Measurements from ENCODE around the gene SDK1.
"Not testable (repeated sequence)": the region's sequence is repeated elsewhere in the genome, so short reads cannot be mapped to it uniquely, and the experiment has no call there.

SDK1 gene

DNA sequence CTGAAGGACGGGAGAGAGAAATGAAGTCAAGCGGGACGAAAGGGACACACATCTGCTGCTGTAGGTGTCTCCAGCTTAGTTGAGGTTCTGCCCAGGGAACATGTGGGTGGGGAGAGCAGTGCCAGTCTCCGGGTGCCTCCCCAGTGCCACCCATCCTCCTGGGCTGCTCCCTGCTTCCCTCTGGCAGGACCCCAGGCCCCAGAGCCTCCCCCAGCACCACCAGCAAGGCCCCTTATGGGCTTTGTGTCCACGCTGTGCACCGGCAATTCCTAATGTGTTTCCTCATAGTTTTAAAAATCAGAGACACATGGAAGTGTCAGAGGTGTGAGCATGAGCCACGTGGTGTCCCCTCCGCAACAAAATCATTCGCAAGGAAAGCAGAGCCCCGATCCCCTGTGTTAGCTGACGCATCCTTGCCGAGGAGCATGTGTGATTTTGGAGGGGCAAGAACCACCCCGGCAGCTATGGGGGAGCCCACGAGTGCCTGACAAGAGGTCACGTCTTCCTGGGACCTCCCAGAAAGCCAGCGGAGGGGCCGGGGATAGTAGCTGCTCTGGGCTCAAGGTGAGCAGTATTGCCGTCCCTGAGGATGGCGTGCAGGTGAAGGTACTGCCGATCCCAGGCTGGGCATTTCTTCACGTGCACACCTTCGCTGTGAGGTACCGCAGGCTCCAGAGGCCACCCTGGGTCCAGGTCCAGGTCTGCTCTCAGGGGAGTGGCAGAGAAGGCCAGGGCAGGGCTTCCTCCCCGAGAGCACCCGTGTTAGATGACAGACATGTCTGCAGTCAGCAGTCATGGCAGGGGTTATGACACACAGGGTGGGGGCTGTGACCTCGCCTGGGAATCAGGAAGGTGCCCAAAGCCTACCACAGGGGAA is 932.8 kb downstream of the SDK1 start:
- Mint-ChIP-seq H3K27ac (ENCODE audit: low read depth) (no peak overlapping the region), H3K4me3 (no peak overlapping the region)
- no peak for ATAC-seq (replicated peaks; ENCODE audit: extremely low read depth, poor library complexity, severe bottlenecking)

DNA sequence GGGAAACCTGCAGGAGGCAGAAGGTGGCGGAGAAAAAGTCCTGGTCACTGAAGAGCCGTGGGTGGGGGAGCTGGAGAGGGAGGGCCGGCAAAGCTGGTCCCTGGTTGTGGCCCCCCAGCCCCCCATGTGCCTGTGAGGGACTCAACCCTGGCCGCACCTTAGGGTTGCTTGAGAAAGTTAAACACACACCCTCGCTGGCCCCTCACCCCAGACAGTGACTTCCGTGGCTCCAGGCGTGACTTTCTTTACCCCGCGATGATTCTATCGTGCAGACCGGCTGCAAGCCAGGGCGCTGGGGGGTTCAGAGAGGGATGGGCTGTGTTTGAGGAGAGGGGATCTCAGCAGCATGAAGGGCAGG is 933.4 kb downstream of the SDK1 start:
- Mint-ChIP-seq H3K4me1 (no peaks in the 10 kb centered on the region), H3K4me3 (no peak overlapping the region), H3K27me3 (no peaks in the 10 kb centered on the region), H3K27ac (ENCODE audit: low read depth) (no peak overlapping the region), H3K36me3 (ENCODE audit: insufficient read depth) (peaks cover 2% of the 10 kb centered on the region), H3K9me3 (no peaks in the 10 kb centered on the region)
- ATAC-seq (replicated peaks; ENCODE audit: extremely low read depth, poor library complexity, severe bottlenecking) = no peak
- no peak for DNase-seq (ENCODE audit: low spot score in 2 of 2)

More for the DNA sequence above, 932.8 kb downstream of the SDK1 start:
- peaks cover 2% of the 10 kb centered on the region for H3K36me3 Mint-ChIP-seq (ENCODE audit: insufficient read depth)
- no peaks in the 10 kb centered on the region for H3K9me3 Mint-ChIP-seq
- no peaks in the 10 kb centered on the region for H3K4me1 Mint-ChIP-seq
- DNase-seq (ENCODE audit: low spot score in 2 of 2) = no peak
- H3K27me3 Mint-ChIP-seq = no peaks in the 10 kb centered on the region

DNA sequence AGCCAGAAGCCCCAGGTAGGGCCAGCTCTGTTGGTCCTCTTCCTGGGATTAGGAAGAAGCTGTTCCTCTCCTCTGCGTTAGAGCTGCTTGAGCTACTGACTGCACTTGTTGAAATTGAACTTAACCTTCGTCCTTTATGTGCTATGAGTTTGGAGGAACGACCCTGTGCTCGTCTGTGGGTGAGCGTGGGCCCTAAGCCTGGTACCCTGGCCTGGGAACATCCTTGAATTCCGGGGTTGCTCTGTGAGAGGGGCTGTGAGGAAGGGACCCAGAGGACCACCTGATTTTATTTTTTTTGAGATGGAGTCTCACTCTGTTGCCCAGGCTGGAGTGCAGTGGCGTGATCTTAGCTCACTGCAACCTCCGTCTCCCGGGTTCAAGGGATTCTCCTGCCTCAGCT is 933.8 kb downstream of the SDK1 start:
- peaks cover 2% of the 10 kb centered on the region for H3K36me3 Mint-ChIP-seq (ENCODE audit: insufficient read depth)
- DNase-seq (ENCODE audit: low spot score in 2 of 2) = no peak
- no peak for ATAC-seq (replicated peaks; ENCODE audit: extremely low read depth, poor library complexity, severe bottlenecking)
- no peak overlapping the region for H3K4me3 Mint-ChIP-seq
- H3K9me3 Mint-ChIP-seq = no peaks in the 10 kb centered on the region
- no peak overlapping the region for H3K27ac Mint-ChIP-seq (ENCODE audit: low read depth)
- H3K4me1 Mint-ChIP-seq = no peaks in the 10 kb centered on the region
- peaks cover under 1% of the 10 kb centered on the region for H3K27me3 Mint-ChIP-seq

DNA sequence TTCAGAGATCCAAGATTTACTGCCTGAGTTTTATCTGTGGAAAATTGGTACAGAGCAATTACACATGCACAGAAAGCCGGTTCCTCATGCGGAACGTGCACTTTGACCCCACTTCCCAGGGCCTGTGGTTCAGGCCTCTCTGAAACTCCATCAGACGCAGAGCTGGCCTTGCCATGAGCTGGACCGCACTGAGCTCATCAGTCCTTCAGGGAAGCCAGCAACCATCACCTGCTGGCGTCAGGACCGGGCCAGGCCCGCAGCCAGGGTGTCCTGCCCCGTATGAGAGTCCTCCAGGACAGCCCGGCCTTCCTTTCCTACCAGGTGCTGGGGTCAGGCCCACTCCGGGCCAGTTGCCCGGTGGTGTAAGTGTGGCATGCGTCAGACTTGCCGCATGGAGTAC is 934.5 kb downstream of the SDK1 start:
- H3K4me3 Mint-ChIP-seq = no peak overlapping the region
- ATAC-seq (replicated peaks; ENCODE audit: extremely low read depth, poor library complexity, severe bottlenecking) = no peak
- DNase-seq (ENCODE audit: low spot score in 2 of 2) = no peak
- peaks cover 2% of the 10 kb centered on the region for H3K36me3 Mint-ChIP-seq (ENCODE audit: insufficient read depth)
- H3K27me3 Mint-ChIP-seq = peaks cover 8% of the 10 kb centered on the region
- no peaks in the 10 kb centered on the region for H3K9me3 Mint-ChIP-seq
- H3K4me1 Mint-ChIP-seq = peaks cover 4% of the 10 kb centered on the region
- H3K27ac Mint-ChIP-seq (ENCODE audit: low read depth) = no peak overlapping the region

DNA sequence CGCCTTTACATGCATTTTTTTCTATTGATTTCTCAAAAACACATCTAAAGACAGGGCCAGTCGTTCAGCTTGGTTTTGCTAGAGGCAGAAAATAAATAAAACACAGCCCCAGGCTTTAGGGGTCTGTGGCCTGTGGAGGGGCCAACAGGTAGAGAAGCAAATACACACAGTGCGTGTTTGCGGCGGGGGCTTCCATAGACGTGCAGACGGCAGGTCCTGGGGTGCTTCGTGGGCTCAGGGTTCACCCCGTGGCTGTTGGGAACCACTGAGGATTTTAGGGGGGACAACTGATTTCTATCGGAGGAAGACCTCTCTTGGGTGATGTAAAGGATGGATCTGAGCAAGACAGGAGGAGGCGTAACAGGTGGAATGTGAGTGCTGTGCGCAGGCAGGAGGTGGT is 935.3 kb downstream of the SDK1 start:
- Mint-ChIP-seq H3K9me3 (no peaks in the 10 kb centered on the region), H3K4me1 (peaks cover 7% of the 10 kb centered on the region), H3K27me3 (peaks cover 12% of the 10 kb centered on the region), H3K4me3 (no peak overlapping the region), H3K36me3 (ENCODE audit: insufficient read depth) (peaks cover 2% of the 10 kb centered on the region), H3K27ac (ENCODE audit: low read depth) (no peak overlapping the region)
- ATAC-seq (replicated peaks; ENCODE audit: extremely low read depth, poor library complexity, severe bottlenecking) = no peak
- DNase-seq (ENCODE audit: low spot score in 2 of 2) = no peak

DNA sequence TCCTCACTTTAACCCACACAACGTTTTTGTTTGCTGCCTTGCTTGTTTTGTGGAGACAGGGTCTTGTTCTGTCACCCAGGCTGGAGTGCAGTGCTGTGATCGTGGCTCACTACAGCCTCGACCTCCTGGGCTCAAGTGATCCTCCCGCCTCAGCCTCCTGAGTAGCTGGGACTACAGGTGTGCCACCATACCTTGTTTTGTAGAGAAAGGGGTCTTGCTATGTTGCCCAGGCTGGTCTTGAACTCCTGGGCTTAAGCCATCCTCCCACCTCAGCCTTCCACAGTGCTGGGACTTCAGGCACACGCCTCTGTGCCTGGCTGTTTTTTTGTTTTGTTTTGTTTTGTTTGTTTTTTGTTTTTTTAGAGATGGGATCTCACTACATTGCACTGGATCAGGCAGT is 935.8 kb downstream of the SDK1 start:
- H3K4me3 Mint-ChIP-seq; H3K9me3 Mint-ChIP-seq; H3K36me3 Mint-ChIP-seq (ENCODE audit: insufficient read depth); DNase-seq (ENCODE audit: low spot score in 2 of 2); ATAC-seq (replicated peaks; ENCODE audit: extremely low read depth, poor library complexity, severe bottlenecking); H3K27ac Mint-ChIP-seq (ENCODE audit: low read depth); H3K4me1 Mint-ChIP-seq: not testable (repeated sequence)
- H3K27me3 Mint-ChIP-seq = peaks cover 12% of the 10 kb centered on the region

DNA sequence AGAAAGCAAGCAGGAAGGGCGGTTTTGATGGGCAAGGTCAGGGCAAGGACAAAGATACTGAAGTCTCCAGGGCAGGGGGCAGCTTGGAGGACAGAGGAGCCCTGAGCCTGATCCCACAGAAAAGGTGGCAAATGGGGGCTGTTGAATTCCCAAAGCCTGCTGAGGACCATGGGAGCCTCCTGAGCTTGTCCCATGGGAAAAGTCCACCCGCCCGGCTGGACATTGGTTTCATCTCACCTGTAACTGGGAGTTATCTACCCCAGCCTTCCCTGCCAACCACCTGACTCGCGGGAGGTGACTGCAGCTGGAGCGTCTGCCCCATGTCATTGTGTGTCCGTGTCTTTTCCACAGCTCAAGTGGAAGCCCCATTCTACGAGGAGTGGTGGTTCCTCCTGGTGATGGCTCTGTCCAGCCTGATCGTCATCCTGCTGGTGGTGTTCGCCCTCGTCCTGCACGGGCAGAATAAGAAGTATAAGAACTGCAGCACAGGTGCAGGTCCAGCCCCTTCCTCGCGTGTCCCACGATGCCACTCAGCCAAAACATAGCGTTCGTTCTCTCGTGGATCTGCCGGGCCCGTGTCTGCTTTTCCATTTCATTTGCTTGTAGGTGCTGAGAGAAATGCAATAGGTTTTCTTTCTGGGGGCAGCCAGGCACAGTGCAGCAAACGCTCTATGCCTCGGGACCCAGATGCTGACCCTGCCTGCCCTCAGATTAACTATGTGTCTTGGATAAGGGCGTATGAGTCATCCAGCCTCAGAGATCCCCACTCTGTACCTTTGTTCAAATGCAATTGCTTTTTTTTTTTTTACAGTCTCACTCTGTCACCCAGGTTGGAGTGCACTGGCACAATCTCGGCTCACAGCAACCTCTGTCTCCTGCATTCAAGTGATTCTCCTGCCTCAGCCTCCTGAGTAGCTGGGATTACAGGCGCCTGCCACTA is 936.5 kb downstream of the SDK1 start:
- Mint-ChIP-seq H3K27me3 (peaks cover 12% of the 10 kb centered on the region), H3K27ac (ENCODE audit: low read depth) (no peak overlapping the region), H3K4me1 (peaks cover 7% of the 10 kb centered on the region), H3K4me3 (no peak overlapping the region), H3K9me3 (no peaks in the 10 kb centered on the region), H3K36me3 (ENCODE audit: insufficient read depth) (peaks cover 2% of the 10 kb centered on the region)
- ATAC-seq (replicated peaks; ENCODE audit: extremely low read depth, poor library complexity, severe bottlenecking) (no peak), DNase-seq (ENCODE audit: low spot score in 2 of 2) (no peak)

DNA sequence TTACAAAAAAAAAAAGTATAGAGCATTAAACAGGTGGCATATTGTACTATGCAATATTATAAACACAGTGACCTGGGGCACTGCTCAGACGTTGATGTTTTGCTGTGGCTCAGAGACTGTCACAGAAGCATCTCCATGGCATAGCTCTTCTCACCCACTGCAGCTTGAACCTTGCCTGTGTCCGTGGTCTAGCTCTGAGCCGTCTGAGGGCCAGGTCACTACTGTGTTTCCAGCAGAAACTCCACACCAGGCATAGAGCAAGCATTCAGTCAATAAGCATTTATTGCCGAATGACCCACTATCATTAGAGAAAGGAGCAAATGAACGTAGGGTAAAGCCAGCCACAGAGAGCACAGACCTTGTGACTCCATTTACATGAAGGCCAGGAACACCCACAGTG is 937.8 kb downstream of the SDK1 start:
- no peak overlapping the region for H3K4me3 Mint-ChIP-seq
- no peak for DNase-seq (ENCODE audit: low spot score in 2 of 2)
- H3K27ac Mint-ChIP-seq (ENCODE audit: low read depth) = no peak overlapping the region
- peaks cover 7% of the 10 kb centered on the region for H3K4me1 Mint-ChIP-seq
- no peaks in the 10 kb centered on the region for H3K9me3 Mint-ChIP-seq
- peaks cover 2% of the 10 kb centered on the region for H3K36me3 Mint-ChIP-seq (ENCODE audit: insufficient read depth)
- no peak for ATAC-seq (replicated peaks; ENCODE audit: extremely low read depth, poor library complexity, severe bottlenecking)
- H3K27me3 Mint-ChIP-seq = peaks cover 12% of the 10 kb centered on the region

DNA sequence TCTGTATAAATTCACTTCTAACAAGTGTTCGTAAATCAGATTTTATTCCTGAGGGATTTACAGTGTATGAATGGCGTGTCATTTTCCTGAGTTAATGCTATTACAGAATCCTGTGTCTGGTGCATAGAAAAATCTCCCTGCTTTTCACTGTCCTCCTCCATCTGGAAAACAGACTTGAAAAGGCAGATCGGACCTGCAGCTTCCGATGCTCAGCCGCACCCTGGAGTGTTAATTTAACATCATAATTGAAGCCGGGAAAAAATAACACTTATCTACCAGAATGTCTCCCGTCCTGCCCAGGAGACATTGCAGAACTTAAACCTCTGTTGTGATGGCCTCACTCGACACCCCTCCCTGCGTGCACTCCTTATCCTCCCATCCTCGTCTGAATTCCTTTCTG is 939.0 kb downstream of the SDK1 start:
- Mint-ChIP-seq H3K27ac (ENCODE audit: low read depth) (no peak overlapping the region), H3K9me3 (peaks cover 4% of the 10 kb centered on the region), H3K36me3 (ENCODE audit: insufficient read depth) (no peaks in the 10 kb centered on the region), H3K4me1 (peaks cover 7% of the 10 kb centered on the region), H3K4me3 (no peak overlapping the region), H3K27me3 (peaks cover 12% of the 10 kb centered on the region)
- ATAC-seq (replicated peaks; ENCODE audit: extremely low read depth, poor library complexity, severe bottlenecking) (no peak), DNase-seq (ENCODE audit: low spot score in 2 of 2) (no peak)

DNA sequence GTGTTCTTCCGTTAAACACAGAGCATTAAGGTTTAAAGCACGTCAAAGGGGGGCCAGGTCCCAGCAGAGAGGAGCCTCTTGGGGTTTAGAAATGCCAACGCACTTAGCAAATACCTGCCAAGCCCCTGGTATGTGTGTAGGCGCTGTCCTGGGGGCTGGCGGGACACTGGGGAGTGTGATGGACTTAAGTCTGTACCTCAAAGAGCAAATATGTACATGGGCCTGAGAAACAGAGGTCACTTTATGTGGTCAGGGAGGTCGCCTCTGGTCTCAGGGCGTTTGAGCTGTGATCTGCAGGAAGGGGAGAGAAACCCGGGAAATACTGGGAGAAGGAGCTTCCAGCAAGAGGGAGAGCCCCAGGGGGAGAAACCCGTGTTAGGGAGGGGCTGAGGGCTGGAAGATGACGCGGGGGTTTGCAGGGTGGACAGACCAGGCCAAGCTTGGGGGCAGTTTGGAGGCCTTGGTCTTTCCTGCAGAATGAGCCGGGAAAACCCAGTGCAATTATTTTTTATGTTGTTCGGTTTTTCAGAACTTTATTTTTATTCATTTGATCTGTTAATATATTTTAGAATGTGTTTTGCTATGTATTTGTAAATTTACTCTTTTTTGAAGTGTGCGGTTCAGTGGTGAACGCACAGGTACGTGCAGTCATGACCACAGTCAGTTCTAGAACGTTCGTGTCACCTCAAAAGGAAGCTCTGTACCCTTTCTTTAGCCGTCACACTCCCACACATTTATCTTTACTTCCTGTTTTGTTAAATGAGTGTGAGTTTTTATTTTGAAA is 939.7 kb downstream of the SDK1 start:
- peaks cover 10% of the 10 kb centered on the region for H3K9me3 Mint-ChIP-seq
- H3K27me3 Mint-ChIP-seq = peaks cover 12% of the 10 kb centered on the region
- ATAC-seq (replicated peaks; ENCODE audit: extremely low read depth, poor library complexity, severe bottlenecking) = no peak
- no peak overlapping the region for H3K4me3 Mint-ChIP-seq
- DNase-seq (ENCODE audit: low spot score in 2 of 2) = no peak
- no peaks in the 10 kb centered on the region for H3K36me3 Mint-ChIP-seq (ENCODE audit: insufficient read depth)
- H3K27ac Mint-ChIP-seq (ENCODE audit: low read depth) = no peak overlapping the region
- H3K4me1 Mint-ChIP-seq = peaks cover 7% of the 10 kb centered on the region

DNA sequence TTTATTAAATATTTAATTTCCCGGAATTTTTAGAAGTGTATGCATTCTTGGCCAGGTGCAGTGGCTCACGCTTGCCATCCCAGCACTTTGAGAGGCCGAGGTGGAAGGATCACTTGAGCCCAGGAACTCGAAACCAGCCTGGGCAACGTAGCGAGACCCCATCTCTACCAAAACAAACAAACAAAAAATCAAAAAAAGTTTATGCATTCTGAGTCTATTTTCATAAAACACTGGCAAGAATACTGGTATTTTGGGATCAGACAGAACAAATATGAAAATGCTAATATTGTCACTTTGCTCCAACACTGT is 940.2 kb downstream of the SDK1 start:
- Mint-ChIP-seq H3K36me3 (ENCODE audit: insufficient read depth) (no peaks in the 10 kb centered on the region), H3K27ac (ENCODE audit: low read depth) (no peak overlapping the region), H3K9me3 (peaks cover 10% of the 10 kb centered on the region), H3K4me1 (peaks cover 7% of the 10 kb centered on the region), H3K4me3 (no peak overlapping the region), H3K27me3 (peaks cover 12% of the 10 kb centered on the region)
- ATAC-seq (replicated peaks; ENCODE audit: extremely low read depth, poor library complexity, severe bottlenecking) = no peak
- DNase-seq (ENCODE audit: low spot score in 2 of 2) = no peak

DNA sequence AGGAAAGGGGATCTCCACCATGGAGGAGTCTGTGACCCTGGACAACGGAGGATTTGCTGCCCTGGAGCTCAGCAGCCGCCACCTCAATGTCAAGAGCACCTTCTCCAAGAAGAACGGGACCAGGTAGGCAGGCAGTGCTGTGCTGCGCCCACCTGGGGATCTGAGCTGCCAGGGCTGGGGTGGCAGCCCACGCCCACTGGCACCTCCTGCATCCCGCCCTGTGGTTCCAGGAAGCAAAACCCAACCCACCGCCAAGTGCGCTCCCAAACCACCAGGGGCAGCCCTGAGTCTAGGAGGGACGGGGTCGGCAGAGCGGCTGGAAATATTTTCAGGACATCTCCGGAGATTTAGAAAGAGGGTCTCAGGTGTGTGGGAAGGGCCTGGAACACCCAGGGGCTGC is 940.7 kb downstream of the SDK1 start:
- peaks cover 10% of the 10 kb centered on the region for H3K9me3 Mint-ChIP-seq
- DNase-seq (ENCODE audit: low spot score in 2 of 2) (no peak), ATAC-seq (replicated peaks; ENCODE audit: extremely low read depth, poor library complexity, severe bottlenecking) (no peak)
- H3K27ac Mint-ChIP-seq (ENCODE audit: low read depth) = no peak overlapping the region
- H3K27me3 Mint-ChIP-seq = peaks cover 12% of the 10 kb centered on the region
- H3K4me1 Mint-ChIP-seq = peaks cover 7% of the 10 kb centered on the region
- H3K4me3 Mint-ChIP-seq = no peak overlapping the region
- H3K36me3 Mint-ChIP-seq (ENCODE audit: insufficient read depth) = no peaks in the 10 kb centered on the region

Data from central memory CD8-positive, alpha-beta T cell (primary cell).